Choroid plexus epithelial cell (primary cell): ENCODE results near the gene FLT4.
A peak's percentile ranks its signal among the peaks of the same experiment; 100 is the strongest.
"Not testable (repeated sequence)": the region's sequence is repeated elsewhere in the genome, so short reads cannot be mapped to it uniquely, and the experiment has no call there.

Source experiments
- DNase-seq: peaks from one replicate; pipeline ENCODE4 v3.0.0-alpha.2; 2010; ENCODE audit warnings: low read depth
- H3K4me3 ChIP-seq: 2 replicates; pipeline ENCODE4 v1.5.1; 2011; ENCODE audit warnings: low read depth, mild to moderate bottlenecking, control low read depth, low read length, moderate library complexity
- TF ChIP-seq, protein P1 (sequence below): conservative IDR thresholded peaks from 2 replicates; pipeline ENCODE4 v1.5.1; 2011; ENCODE audit warnings: low read depth, mild to moderate bottlenecking, control low read depth, inconsistent platforms, low read length, moderate library complexity

FLT4 gene

DNA sequence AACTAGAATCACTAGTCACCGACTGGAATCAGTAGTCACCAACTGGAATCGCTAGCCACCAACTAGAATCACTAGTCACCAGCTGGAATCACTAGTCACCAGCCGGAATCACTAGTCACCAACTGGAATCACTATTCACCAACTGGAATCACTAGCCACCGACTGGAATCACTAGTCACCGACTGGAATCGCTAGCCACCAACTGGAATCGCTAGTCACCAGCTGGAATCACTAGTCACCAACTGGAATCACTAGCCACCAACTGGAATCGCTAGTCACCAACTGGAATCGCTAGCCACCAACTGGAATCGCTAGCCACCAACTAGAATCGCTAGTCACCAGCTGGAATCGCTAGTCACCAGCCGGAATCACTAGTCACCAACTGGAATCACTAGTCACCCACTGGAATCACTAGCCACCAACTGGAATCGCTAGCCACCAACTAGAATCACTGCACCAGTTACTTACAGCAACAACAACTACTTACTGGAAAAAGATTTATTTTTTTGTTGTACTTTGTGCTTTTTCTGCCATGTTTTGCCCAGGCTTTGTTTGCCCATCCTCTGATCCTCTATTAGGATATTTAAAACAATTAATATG lies 25.7 kb upstream of the FLT4 start:
- TF ChIP-seq, protein P1, sequence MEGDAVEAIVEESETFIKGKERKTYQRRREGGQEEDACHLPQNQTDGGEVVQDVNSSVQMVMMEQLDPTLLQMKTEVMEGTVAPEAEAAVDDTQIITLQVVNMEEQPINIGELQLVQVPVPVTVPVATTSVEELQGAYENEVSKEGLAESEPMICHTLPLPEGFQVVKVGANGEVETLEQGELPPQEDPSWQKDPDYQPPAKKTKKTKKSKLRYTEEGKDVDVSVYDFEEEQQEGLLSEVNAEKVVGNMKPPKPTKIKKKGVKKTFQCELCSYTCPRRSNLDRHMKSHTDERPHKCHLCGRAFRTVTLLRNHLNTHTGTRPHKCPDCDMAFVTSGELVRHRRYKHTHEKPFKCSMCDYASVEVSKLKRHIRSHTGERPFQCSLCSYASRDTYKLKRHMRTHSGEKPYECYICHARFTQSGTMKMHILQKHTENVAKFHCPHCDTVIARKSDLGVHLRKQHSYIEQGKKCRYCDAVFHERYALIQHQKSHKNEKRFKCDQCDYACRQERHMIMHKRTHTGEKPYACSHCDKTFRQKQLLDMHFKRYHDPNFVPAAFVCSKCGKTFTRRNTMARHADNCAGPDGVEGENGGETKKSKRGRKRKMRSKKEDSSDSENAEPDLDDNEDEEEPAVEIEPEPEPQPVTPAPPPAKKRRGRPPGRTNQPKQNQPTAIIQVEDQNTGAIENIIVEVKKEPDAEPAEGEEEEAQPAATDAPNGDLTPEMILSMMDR, result no peak

GRCh38 chr5:180674090-180674475 lies 24.7 kb upstream of the FLT4 start:
- H3K4me3 ChIP-seq, DNase-seq: not testable (repeated sequence)

More for the DNA sequence above, 25.7 kb upstream of the FLT4 start:
- DNase-seq, result no peak
- H3K4me3 ChIP-seq, result no peak overlapping the region

DNA sequence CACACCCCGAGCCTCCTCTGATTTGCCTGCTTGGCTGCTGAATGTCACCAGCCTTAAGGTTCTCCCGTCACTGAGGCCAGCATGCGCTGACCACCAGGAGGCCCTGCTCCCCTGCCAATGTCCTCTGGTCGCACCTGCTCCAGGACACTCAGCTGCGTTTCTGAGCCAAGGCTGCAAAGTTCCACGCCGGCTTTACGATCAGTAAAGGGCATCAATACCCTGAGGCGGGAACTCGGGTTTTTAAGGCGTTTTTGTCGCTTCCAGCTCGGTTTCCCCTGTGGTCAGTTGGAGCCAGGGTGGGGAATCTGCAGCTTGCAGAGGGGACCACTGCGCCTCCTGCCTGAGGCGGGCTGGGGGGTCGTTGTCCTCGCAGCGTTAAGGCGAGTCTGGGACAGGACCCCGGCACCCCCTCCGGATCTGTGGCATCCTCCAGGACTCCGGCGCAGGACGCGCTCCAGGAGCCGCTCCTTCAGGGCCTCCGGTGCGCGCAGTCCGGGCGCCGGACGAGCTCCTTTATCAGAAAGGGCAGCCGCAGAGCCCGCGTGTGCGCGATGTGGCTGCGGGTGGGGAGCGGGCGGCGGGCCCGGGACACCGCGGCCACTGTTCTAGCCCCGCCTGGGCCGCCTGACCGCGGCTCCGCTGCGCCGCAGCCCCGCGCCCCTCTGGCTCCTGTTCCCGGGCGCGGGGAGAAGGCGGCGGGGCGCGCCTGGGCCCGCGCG lies 24.1 kb upstream of the FLT4 start:
- DNase-seq, result no peak
- no peak overlapping the region for H3K4me3 ChIP-seq
- TF ChIP-seq, protein P1, result no peak

GRCh38 chr5:180671958-180672524 lies 22.6 kb upstream of the FLT4 start:
- not testable (repeated sequence) for H3K4me3 ChIP-seq, DNase-seq

DNA sequence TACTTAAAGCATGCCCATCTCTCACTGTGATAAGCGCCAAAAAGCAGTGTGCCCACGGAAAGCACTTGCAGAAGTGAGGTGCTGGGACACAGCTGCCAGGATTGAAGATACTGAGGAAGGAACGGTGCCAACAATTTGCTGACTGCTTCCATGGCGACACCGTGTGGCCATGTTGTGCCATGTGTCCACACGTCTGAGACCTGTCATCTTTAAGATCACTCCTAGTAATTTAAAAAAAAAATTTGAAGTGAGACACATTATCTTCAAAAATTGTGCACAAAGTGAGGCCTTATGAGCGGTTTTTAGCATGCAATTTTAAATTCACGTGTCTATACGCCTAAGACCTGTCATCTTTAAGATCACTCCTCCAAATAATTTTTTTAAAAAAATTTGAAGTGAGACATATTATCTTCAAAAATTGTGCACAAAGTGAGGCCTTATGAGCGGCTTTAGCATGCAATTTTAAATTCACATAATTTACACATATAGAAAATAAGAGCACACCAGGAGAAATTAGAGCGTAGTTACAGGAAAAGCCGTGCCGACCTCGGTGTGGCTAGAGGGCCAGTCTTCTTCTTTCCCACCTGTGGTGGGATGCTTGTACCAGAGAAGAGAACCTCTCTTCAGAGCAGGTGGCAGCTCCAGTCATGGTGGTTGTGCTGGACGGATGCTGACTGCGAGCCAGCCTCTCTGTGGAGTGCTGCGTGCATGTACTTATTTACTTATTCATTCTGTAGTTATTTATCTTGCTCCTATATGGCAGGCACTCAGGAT lies 21.4 kb upstream of the FLT4 start:
- TF ChIP-seq, protein P1, result peak; percentile 65
- peak; percentile 64 for DNase-seq
- no peak overlapping the region for H3K4me3 ChIP-seq

DNA sequence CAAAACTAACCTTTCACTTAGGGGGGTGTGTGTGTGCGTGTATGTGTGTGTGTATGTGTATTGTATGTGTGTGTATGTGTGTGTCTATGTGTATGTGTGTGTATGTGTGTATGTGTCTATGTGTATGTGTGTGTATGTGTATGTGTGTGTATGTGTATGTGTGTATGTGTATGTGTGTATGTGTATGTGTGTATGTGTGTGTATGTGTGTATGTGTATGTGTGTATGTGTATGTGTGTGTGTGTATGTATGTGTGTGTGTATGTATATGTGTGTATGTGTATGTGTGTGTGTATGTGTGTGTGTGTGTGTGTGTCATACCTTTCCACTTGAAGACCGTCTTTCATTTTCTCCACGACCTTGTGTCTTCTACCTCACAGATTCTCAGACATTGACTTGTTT lies 20.8 kb upstream of the FLT4 start:
- no peak for DNase-seq
- no peak overlapping the region for H3K4me3 ChIP-seq
- TF ChIP-seq, protein P1, result no peak

GRCh38 chr5:180669661-180670060 lies 20.3 kb upstream of the FLT4 start:
- no peak for DNase-seq
- H3K4me3 ChIP-seq, result no peak overlapping the region
- TF ChIP-seq, protein P1, result no peak
